ENCODE results near the gene MEOX2. TPM values are rescaled to one million over a fixed set of nuclear protein-coding genes. Genes with fewer than 3 reads are reported as not detected.

The MEOX2 gene
- total and polyA plus RNA-seq, 4 donors, result 3.5 to 35.9 (median 9.9) TPM

DNA sequence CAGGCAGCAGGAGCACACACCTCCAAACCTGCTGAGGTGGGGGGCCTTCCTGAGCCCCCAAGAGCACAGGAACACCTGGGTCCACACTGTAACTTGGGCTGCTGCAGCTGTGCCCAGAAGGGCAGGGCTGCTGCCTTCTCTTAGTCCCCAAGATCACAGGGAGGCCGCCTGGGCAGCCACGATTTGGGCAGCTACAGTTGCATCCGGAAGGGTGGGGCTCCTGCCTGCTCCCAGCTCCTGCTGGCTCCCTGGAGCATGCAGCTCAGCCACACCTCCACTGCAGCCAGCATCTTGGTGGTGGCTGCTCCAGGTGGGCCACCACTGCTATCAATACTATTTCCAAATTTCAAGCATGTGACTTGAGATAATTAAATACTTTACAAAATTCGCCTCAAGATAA lies 86.2 kb downstream of the MEOX2 start:
- 75 to 78% methylated on average over 4 of the region's 4 CpGs for WGBS, 2 donors
- intact Hi-C loops (cut with DNase I), result no loop called here
- Histone ChIP-seq H3K4me3 (ENCODE audit: low read length in 2 of 2) (no peak overlapping the region), H3K36me3 (ENCODE audit: control insufficient read depth in 1 of 2, insufficient read depth in 2 of 2, low read length in 1 of 2) (no peaks in the 10 kb centered on the region), H3K27me3 (ENCODE audit: control insufficient read depth in 1 of 2, insufficient read depth in 2 of 2, low read length in 1 of 2) (no peaks in the 10 kb centered on the region), H3K4me1 (ENCODE audit: control insufficient read depth in 1 of 2, insufficient read depth in 2 of 2, low read length in 2 of 2) (no peaks in the 10 kb centered on the region), H3K27ac (ENCODE audit: low read depth in 1 of 2, low read length in 2 of 2) (no peak overlapping the region), H3K9me3 (ENCODE audit: control insufficient read depth, low read length) (no peaks in the 10 kb centered on the region)
- ATAC-seq (ENCODE audit: low FRiP score) (no peak), DNase-seq (peak in 1 of 2 donors; percentile 43)

DNA sequence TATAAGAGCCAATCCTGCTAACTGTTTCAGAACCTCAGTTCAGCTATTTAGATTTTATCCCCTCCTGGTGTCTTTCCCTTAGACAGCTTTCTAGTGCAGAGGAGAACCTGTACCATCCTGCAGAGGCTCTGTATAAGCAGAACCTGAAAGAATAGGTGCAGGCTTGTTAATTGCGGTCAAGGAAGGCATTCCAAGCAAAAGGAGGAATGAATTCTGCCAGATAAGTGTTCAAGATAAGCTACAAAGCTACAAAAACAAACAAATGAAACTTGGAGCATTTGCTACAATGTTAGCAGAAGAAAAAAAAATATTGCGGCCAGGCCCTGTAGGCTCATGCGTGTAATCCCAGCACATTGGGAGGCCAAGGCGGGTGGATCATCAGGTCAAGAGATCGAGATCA lies 92.0 kb downstream of the MEOX2 start:
- no peaks in the 10 kb centered on the region for H3K27me3 ChIP-seq (ENCODE audit: control insufficient read depth in 1 of 2, insufficient read depth in 2 of 2, low read length in 1 of 2)
- intact Hi-C loops (cut with DNase I), result no loop called here
- H3K4me3 ChIP-seq (ENCODE audit: low read length in 2 of 2), result no peak overlapping the region
- ATAC-seq (ENCODE audit: low FRiP score), result no peak
- DNase-seq, result no peak
- no peaks in the 10 kb centered on the region for H3K4me1 ChIP-seq (ENCODE audit: control insufficient read depth in 1 of 2, insufficient read depth in 2 of 2, low read length in 2 of 2)
- H3K9me3 ChIP-seq (ENCODE audit: control insufficient read depth, low read length), result no peaks in the 10 kb centered on the region
- H3K36me3 ChIP-seq (ENCODE audit: control insufficient read depth in 1 of 2, insufficient read depth in 2 of 2, low read length in 1 of 2), result no peaks in the 10 kb centered on the region
- WGBS, 2 donors, result 60 to 72% methylated on average over 5 of the region's 5 CpGs
- no peak overlapping the region for H3K27ac ChIP-seq (ENCODE audit: low read depth in 1 of 2, low read length in 2 of 2)

DNA sequence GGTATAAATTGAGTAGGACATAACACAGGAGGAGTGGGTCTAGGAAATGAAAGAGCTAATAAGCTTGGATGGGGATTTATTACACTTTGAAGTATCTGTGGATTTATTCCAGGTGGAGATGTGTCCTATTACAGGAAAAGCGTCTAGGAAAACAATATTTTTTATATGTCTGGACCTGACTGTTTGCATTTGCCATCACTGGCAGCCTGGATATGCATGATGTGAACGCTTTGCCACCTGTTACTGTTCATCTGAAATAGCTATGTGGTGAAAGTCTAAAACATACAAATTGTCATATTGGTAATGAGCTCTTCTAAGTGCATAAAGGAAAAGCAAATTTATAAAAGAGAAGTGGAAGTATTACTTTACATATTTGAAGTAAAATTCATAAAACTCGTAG lies 93.1 kb downstream of the MEOX2 start:
- Histone ChIP-seq H3K36me3 (ENCODE audit: control insufficient read depth in 1 of 2, insufficient read depth in 2 of 2, low read length in 1 of 2) (no peaks in the 10 kb centered on the region), H3K4me1 (ENCODE audit: control insufficient read depth in 1 of 2, insufficient read depth in 2 of 2, low read length in 2 of 2) (no peaks in the 10 kb centered on the region), H3K27ac (ENCODE audit: low read depth in 1 of 2, low read length in 2 of 2) (no peak overlapping the region), H3K27me3 (ENCODE audit: control insufficient read depth in 1 of 2, insufficient read depth in 2 of 2, low read length in 1 of 2) (no peaks in the 10 kb centered on the region), H3K4me3 (ENCODE audit: low read length in 2 of 2) (no peak overlapping the region), H3K9me3 (ENCODE audit: control insufficient read depth, low read length) (no peaks in the 10 kb centered on the region)
- ATAC-seq (ENCODE audit: low FRiP score) (no peak), DNase-seq (no peak)
- intact Hi-C loops (cut with DNase I), result no loop called here
- WGBS, 2 donors, result 88 to 95% methylated on average over 3 of the region's 3 CpGs

DNA sequence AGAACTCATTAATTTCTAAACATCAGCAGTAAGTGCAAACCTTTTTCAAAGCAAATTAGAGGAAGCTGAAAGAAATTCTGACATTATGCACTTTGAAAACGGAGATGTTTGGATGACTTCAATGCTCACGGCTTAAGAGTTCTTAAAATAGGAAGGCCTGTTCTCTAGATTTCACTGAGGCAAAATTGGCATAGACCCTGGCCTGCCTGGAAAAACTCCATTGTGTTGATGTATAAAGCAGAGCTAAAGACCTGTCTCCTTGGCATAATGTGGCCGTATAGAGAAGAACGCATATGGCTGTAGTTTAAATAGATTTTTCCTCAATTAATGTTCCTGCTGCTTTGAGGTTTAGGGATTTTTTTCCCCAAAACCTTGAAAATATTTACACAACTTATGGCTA lies 100.2 kb downstream of the MEOX2 start:
- DNase-seq (no peak), ATAC-seq (ENCODE audit: low FRiP score) (no peak)
- Histone ChIP-seq H3K27ac (ENCODE audit: low read depth in 1 of 2, low read length in 2 of 2) (no peak overlapping the region), H3K27me3 (ENCODE audit: control insufficient read depth in 1 of 2, insufficient read depth in 2 of 2, low read length in 1 of 2) (no peaks in the 10 kb centered on the region), H3K9me3 (ENCODE audit: control insufficient read depth, low read length) (peaks cover 2% of the 10 kb centered on the region), H3K4me3 (ENCODE audit: low read length in 2 of 2) (no peak overlapping the region), H3K36me3 (ENCODE audit: control insufficient read depth in 1 of 2, insufficient read depth in 2 of 2, low read length in 1 of 2) (no peaks in the 10 kb centered on the region), H3K4me1 (ENCODE audit: control insufficient read depth in 1 of 2, insufficient read depth in 2 of 2, low read length in 2 of 2) (no peaks in the 10 kb centered on the region)
- WGBS, 2 donors, result 46 to 48% methylated on average over 4 of the region's 4 CpGs
- intact Hi-C loops (cut with DNase I), result no loop called here

DNA sequence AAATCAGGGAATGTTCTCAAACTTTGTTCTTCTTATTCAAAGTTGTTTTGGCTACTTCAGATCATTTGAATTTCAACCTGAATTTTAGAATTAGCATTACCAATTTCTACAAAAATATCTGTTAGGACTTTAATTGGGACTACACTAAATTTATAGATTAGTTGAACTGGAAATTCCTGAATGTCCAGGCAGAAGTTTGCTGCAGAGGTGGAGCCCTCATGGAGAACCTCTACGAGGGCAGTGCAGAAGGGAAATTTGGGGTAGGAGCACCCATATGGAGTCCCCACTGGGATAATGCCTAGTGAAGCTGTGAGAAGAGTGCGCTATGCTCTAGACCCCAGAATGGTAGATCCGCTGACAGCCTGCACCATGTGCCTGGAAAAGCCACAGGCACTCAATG lies 101.9 kb downstream of the MEOX2 start:
- Histone ChIP-seq H3K36me3 (ENCODE audit: control insufficient read depth in 1 of 2, insufficient read depth in 2 of 2, low read length in 1 of 2) (no peaks in the 10 kb centered on the region), H3K4me3 (ENCODE audit: low read length in 2 of 2) (no peak overlapping the region), H3K4me1 (ENCODE audit: control insufficient read depth in 1 of 2, insufficient read depth in 2 of 2, low read length in 2 of 2) (no peaks in the 10 kb centered on the region), H3K9me3 (ENCODE audit: control insufficient read depth, low read length) (peaks cover 2% of the 10 kb centered on the region), H3K27me3 (ENCODE audit: control insufficient read depth in 1 of 2, insufficient read depth in 2 of 2, low read length in 1 of 2) (no peaks in the 10 kb centered on the region), H3K27ac (ENCODE audit: low read depth in 1 of 2, low read length in 2 of 2) (no peak overlapping the region)
- WGBS, 2 donors, result 98% methylated on average over 3 of the region's 3 CpGs
- intact Hi-C loops (cut with DNase I), result no loop called here
- DNase-seq, result no peak
- no peak for ATAC-seq (ENCODE audit: low FRiP score)

DNA sequence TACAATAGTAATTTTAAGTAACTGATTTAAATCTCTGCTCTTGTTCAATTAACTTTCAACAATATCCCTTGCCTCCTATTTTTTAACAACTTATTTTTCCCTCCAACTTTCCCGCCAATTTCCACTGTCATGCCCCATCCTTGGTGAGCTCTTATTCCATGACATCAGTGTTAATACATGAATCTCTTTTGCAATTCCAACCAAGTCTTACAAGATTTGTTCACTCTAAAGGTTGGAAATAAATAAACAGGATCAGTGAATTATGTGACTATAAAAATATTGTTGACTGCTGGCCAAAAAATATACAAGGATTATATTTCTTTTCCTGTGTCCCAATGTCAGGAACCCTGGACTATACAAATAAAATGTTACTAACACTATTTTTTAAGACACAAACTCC lies 103.7 kb downstream of the MEOX2 start:
- intact Hi-C loops (cut with DNase I), result no loop called here
- Histone ChIP-seq H3K27ac (ENCODE audit: low read depth in 1 of 2, low read length in 2 of 2) (no peak overlapping the region), H3K4me3 (ENCODE audit: low read length in 2 of 2) (no peak overlapping the region), H3K36me3 (ENCODE audit: control insufficient read depth in 1 of 2, insufficient read depth in 2 of 2, low read length in 1 of 2) (no peaks in the 10 kb centered on the region), H3K9me3 (ENCODE audit: control insufficient read depth, low read length) (peaks cover 2% of the 10 kb centered on the region), H3K27me3 (ENCODE audit: control insufficient read depth in 1 of 2, insufficient read depth in 2 of 2, low read length in 1 of 2) (no peaks in the 10 kb centered on the region), H3K4me1 (ENCODE audit: control insufficient read depth in 1 of 2, insufficient read depth in 2 of 2, low read length in 2 of 2) (no peaks in the 10 kb centered on the region)
- WGBS, 2 donors, result 83 to 88% methylated on average over 1 of the region's 1 CpG
- DNase-seq, result no peak
- ATAC-seq (ENCODE audit: low FRiP score), result no peak

DNA sequence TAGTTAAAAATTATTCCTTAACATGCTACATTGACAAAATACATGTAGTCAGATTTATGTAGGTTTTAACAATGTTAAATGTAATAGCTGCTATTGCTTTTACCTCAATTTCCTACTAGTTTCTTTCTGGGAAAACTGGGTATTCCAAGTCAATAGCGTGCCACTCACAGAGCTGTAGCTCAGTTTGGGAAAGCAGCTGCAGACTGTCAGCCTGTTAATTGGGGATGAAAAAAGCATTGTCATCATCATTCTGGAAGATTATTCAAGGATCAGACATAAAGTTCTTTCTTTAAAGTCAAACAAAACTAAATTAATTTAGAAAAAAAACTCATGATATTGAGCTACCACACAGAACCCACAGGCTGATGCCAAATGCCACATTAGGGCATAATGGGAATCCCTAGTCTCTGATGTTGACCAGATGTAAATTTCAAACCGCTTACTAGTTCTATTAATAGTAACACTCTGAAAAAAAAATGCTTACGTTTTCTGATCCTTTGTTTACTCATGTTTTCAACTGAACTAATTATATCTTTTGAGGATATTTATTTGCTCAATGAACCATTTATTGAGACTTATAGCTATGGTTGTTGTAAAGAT lies 105.0 kb downstream of the MEOX2 start:
- H3K27ac ChIP-seq (ENCODE audit: low read depth in 1 of 2, low read length in 2 of 2), result no peak overlapping the region
- no peaks in the 10 kb centered on the region for H3K36me3 ChIP-seq (ENCODE audit: control insufficient read depth in 1 of 2, insufficient read depth in 2 of 2, low read length in 1 of 2)
- no peak overlapping the region for H3K4me3 ChIP-seq (ENCODE audit: low read length in 2 of 2)
- intact Hi-C loops (cut with DNase I), result no loop called here
- H3K27me3 ChIP-seq (ENCODE audit: control insufficient read depth in 1 of 2, insufficient read depth in 2 of 2, low read length in 1 of 2), result no peaks in the 10 kb centered on the region
- H3K4me1 ChIP-seq (ENCODE audit: control insufficient read depth in 1 of 2, insufficient read depth in 2 of 2, low read length in 2 of 2), result no peaks in the 10 kb centered on the region
- ATAC-seq (ENCODE audit: low FRiP score), result no peak
- no peak for DNase-seq
- WGBS, 2 donors, result 44 to 51% methylated on average over 3 of the region's 3 CpGs
- peaks cover 2% of the 10 kb centered on the region for H3K9me3 ChIP-seq (ENCODE audit: control insufficient read depth, low read length)

DNA sequence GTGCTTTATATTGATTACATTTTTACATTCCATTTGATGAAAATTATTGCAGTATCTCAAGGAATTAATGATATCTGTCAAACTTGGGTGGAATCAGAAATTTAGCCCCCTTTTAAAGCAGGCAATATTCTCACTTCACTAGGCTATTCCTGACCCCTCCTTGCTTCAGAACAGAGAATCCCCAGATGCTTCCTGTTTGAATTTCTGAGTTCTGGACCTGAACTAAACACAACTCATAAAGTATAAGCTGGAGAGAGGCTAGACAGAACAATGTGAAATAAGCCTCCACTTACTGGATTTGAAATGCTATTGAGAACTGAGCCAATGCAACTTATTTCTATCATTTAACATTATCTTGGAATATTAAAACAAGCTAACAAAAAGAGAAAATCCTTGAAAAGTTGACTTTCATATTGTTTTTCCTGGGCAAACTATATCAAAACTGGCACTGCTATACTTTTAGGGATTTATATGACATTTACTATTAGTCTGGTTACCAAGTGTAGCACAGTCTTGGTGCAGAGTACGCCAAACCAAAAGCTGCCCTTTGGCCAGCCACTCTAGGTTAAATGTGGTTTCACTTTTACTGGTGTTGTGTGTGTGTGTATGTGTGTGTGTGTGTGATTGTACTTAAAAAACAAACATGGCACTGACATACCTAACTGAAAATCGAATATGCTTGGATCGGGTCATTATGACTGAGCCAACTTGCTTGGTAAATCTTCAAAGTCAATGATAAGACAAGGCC lies 105.7 kb downstream of the MEOX2 start:
- H3K4me3 ChIP-seq (ENCODE audit: low read length in 2 of 2), result no peak overlapping the region
- peaks cover 2% of the 10 kb centered on the region for H3K9me3 ChIP-seq (ENCODE audit: control insufficient read depth, low read length)
- H3K27me3 ChIP-seq (ENCODE audit: control insufficient read depth in 1 of 2, insufficient read depth in 2 of 2, low read length in 1 of 2), result no peaks in the 10 kb centered on the region
- 20 to 21% methylated on average over 3 of the region's 3 CpGs for WGBS, 2 donors
- H3K4me1 ChIP-seq (ENCODE audit: control insufficient read depth in 1 of 2, insufficient read depth in 2 of 2, low read length in 2 of 2), result no peaks in the 10 kb centered on the region
- no peak overlapping the region for H3K27ac ChIP-seq (ENCODE audit: low read depth in 1 of 2, low read length in 2 of 2)
- intact Hi-C loops (cut with DNase I), result no loop called here
- ATAC-seq (ENCODE audit: low FRiP score) (no peak), DNase-seq (no peak)
- H3K36me3 ChIP-seq (ENCODE audit: control insufficient read depth in 1 of 2, insufficient read depth in 2 of 2, low read length in 1 of 2), result no peaks in the 10 kb centered on the region

DNA sequence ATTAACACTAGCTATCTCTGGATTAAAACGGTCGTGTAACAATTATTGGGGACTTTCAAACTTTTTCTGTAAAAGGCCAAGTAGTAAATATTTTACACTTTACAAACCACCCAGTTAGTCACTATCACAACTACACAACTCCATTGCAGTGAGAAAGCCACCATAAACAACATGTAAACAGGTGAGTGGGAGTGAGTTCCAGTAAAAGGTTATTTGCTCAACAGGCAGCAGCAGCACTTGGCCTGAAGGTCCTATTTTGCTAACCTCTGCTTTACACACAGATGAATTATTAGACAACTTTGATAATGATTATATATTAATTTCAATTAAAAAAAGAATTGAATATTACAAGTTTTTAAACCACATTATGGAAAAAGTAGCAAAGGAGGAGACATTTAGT lies 108.9 kb downstream of the MEOX2 start:
- WGBS, 2 donors, result 97 to 99% methylated on average over 2 of the region's 2 CpGs
- H3K4me1 ChIP-seq (ENCODE audit: control insufficient read depth in 1 of 2, insufficient read depth in 2 of 2, low read length in 2 of 2), result no peaks in the 10 kb centered on the region
- H3K27ac ChIP-seq (ENCODE audit: low read depth in 1 of 2, low read length in 2 of 2), result no peak overlapping the region
- no peaks in the 10 kb centered on the region for H3K9me3 ChIP-seq (ENCODE audit: control insufficient read depth, low read length)
- no peak overlapping the region for H3K4me3 ChIP-seq (ENCODE audit: low read length in 2 of 2)
- ATAC-seq (ENCODE audit: low FRiP score), result no peak
- no peaks in the 10 kb centered on the region for H3K27me3 ChIP-seq (ENCODE audit: control insufficient read depth in 1 of 2, insufficient read depth in 2 of 2, low read length in 1 of 2)
- intact Hi-C loops (cut with DNase I), result no loop called here
- H3K36me3 ChIP-seq (ENCODE audit: control insufficient read depth in 1 of 2, insufficient read depth in 2 of 2, low read length in 1 of 2), result no peaks in the 10 kb centered on the region
- DNase-seq, result no peak
